GM23338 (cell line): Measurements from ENCODE around the gene DNAH9. TPM values are rescaled to one million over a fixed set of nuclear protein-coding genes. Genes with fewer than 3 reads are reported as not detected.

Experiments used
- ATAC-seq: fragments of 200-7000 bp; cut with Tn5 transposase; 3 replicates; pipeline ENCODE4 v1.9.1; 2020
- DNase-seq: peaks from one replicate; pipeline ENCODE4 v3.0.0-alpha.2; 2015; ENCODE audit warnings: low spot score
- H2AFZ ChIP-seq: fragments of 200-600 bp; sonication (generic); 2 replicates; pipeline ENCODE4 v1.8.0; 2016; ENCODE audit warnings: antibody characterized with exemption, mild to moderate bottlenecking, moderate library complexity
- H3F3A ChIP-seq: fragments of 200-600 bp; sonication (generic); replicated peaks from 2 replicates; pipeline ENCODE4 v1.8.0; 2017; ENCODE audit warnings: antibody characterized with exemption, mixed run types, low read depth
- H3K27ac ChIP-seq: fragments of 200-600 bp; sonication (generic); 2 replicates; pipeline ENCODE4 v1.6.1; 2016; ENCODE audit warnings: low read depth
- H3K27me3 ChIP-seq: fragments of 200-600 bp; sonication (generic); 2 replicates; pipeline ENCODE4 v1.8.0; 2016; ENCODE audit warnings: mild to moderate bottlenecking, mixed run types, moderate library complexity; ENCODE audit not compliant: insufficient read depth
- H3K36me3 ChIP-seq: fragments of 200-600 bp; sonication (generic); 2 replicates; pipeline ENCODE4 v1.8.0; 2016; ENCODE audit warnings: mild to moderate bottlenecking; ENCODE audit not compliant: insufficient read depth
- H3K4me1 ChIP-seq: fragments of 200-600 bp; sonication (generic); 2 replicates; pipeline ENCODE4 v1.8.0; 2016; ENCODE audit warnings: mild to moderate bottlenecking, moderate library complexity; ENCODE audit not compliant: insufficient read depth
- H3K4me2 ChIP-seq: fragments of 200-600 bp; sonication (generic); 2 replicates; pipeline ENCODE4 v1.7.1; 2017; ENCODE audit warnings: mixed run types
- H3K4me3 ChIP-seq: fragments of 200-600 bp; sonication (generic); 2 replicates; pipeline ENCODE4 v1.6.1; 2016; ENCODE audit warnings: mixed run types
- H3K79me2 ChIP-seq: fragments of 200-600 bp; sonication (generic); replicated peaks from 2 replicates; pipeline ENCODE4 v1.8.0; 2017; ENCODE audit warnings: mild to moderate bottlenecking; ENCODE audit not compliant: insufficient read depth
- H3K9me2 ChIP-seq: fragments of 200-600 bp; sonication (generic); 2 replicates; pipeline ENCODE4 v1.8.0; 2017; ENCODE audit not compliant: insufficient read depth
- H4K20me1 ChIP-seq: fragments of 200-600 bp; sonication (generic); replicated peaks from 2 replicates; pipeline ENCODE4 v1.8.0; 2017; ENCODE audit warnings: mild to moderate bottlenecking; ENCODE audit not compliant: insufficient read depth
- H3K27ac Mint-ChIP-seq: 2 replicates; pipeline ENCODE4 v1.8.0; 2020; ENCODE audit warnings: inconsistent platforms, mild to moderate bottlenecking, moderate library complexity, mixed read lengths
- H3K27me3 Mint-ChIP-seq: 3 replicates; pipeline ENCODE4 v1.8.0; 2022; ENCODE audit warnings: low read depth, mild to moderate bottlenecking, moderate library complexity, mixed read lengths, inconsistent platforms; ENCODE audit not compliant: insufficient read depth, poor library complexity
- H3K36me3 Mint-ChIP-seq: 3 replicates; pipeline ENCODE4 v1.8.0; 2021; ENCODE audit warnings: low read depth, mild to moderate bottlenecking, inconsistent platforms, moderate library complexity, mixed read lengths
- H3K4me1 Mint-ChIP-seq: 3 replicates; pipeline ENCODE4 v1.8.0; 2020; ENCODE audit warnings: mild to moderate bottlenecking, inconsistent platforms, mixed read lengths
- H3K4me3 Mint-ChIP-seq: 3 replicates; pipeline ENCODE4 v1.8.0; 2021; ENCODE audit warnings: moderate library complexity, mild to moderate bottlenecking, inconsistent platforms, mixed read lengths
- H3K9me3 Mint-ChIP-seq: 3 replicates; pipeline ENCODE4 v1.8.0; 2020; ENCODE audit warnings: moderate library complexity, mild to moderate bottlenecking, inconsistent platforms, mixed read lengths
- CREB1 ChIP-seq: fragments of 250-450 bp; sonication (Bioruptor Pico); IDR thresholded peaks from 2 replicates; pipeline ENCODE4 v1.5.0; 2020; ENCODE audit warnings: low read depth, mild to moderate bottlenecking, moderate library complexity
- CTCF ChIP-seq, 2 experiments: fragments of 200-600 bp in 1 of 2; sonication (generic) in 1 of 2; conservative IDR thresholded peaks; 2 replicates each; pipeline versions ENCODE4 v1.5.1 to v1.6.1; 2016 to 2017; ENCODE audit warnings: antibody characterized with exemption in 2 of 2, low read depth in 2 of 2, mild to moderate bottlenecking in 2 of 2, moderate library complexity in 1 of 2
- EZH2 ChIP-seq: fragments of 200-600 bp; sonication (generic); IDR thresholded peaks from one replicate; pipeline ENCODE4 v1.8.0; 2017; ENCODE audit warnings: antibody characterized with exemption, mild to moderate bottlenecking, low read depth; ENCODE audit not compliant: unreplicated experiment
- EZH2phosphoT487 ChIP-seq: fragments of 200-600 bp; sonication (generic); IDR thresholded peaks from one replicate; pipeline ENCODE4 v1.8.1; 2018; ENCODE audit warnings: antibody characterized with exemption; ENCODE audit not compliant: unreplicated experiment
- JUNB ChIP-seq: IDR thresholded peaks from one replicate; pipeline ENCODE4 v1.6.1; 2016; ENCODE audit warnings: antibody characterized with exemption; ENCODE audit not compliant: unreplicated experiment
- NANOG ChIP-seq: IDR thresholded peaks from 2 replicates; pipeline ENCODE4 v1.6.1; 2016; ENCODE audit warnings: antibody characterized with exemption, borderline replicate concordance
- POLR2AphosphoS5 ChIP-seq: IDR thresholded peaks from 2 replicates; pipeline ENCODE4 v1.6.1; 2016; ENCODE audit warnings: antibody characterized with exemption, low read depth
- STAT1 ChIP-seq: IDR thresholded peaks from one replicate; pipeline ENCODE4 v1.6.1; 2016; ENCODE audit warnings: antibody characterized with exemption; ENCODE audit not compliant: unreplicated experiment
- ZNF114 ChIP-seq: fragments of 250-450 bp; sonication (Bioruptor Pico); IDR thresholded peaks from 2 replicates; pipeline ENCODE4 v1.5.0; 2020; ENCODE audit warnings: mild to moderate bottlenecking, moderate library complexity
- ZNF331 ChIP-seq: fragments of 250-450 bp; sonication (Bioruptor Pico); IDR thresholded peaks from 2 replicates; pipeline ENCODE4 v1.5.0; 2020; ENCODE audit warnings: low read depth, mild to moderate bottlenecking, moderate library complexity
- polyA plus RNA-seq: library from polyadenylated mRNA; unstranded; fragments of >200 nt; fragmentation: Nextera tagmentation; extraction: Ambion mirVana; gene quantifications from 2 replicates; pipeline ENCODE4 v1.2.1, GENCODE V29; 2016
- total RNA-seq: library from RNA; depleted of rRNA; stranded (reverse); fragments of >200 nt; shearing (Covaris generic); gene quantifications from 2 replicates; pipeline ENCODE4 v1.2.3, GENCODE V29; 2014
- TF ChIP-seq, protein P1 (sequence below): fragments of 250-450 bp; sonication (Bioruptor Pico); IDR thresholded peaks from 2 replicates; pipeline ENCODE4 v1.5.0; 2020; ENCODE audit warnings: mild to moderate bottlenecking, moderate library complexity
- TF ChIP-seq, protein P2 (sequence below): IDR thresholded peaks from one replicate; pipeline ENCODE4 v1.6.1; 2018; ENCODE audit warnings: antibody characterized with exemption; ENCODE audit not compliant: unreplicated experiment
- TF ChIP-seq, protein P3 (sequence below): IDR thresholded peaks from 2 replicates; pipeline ENCODE4 v1.6.1; 2016; ENCODE audit warnings: antibody characterized with exemption

Gene DNAH9
- total and polyA plus RNA-seq, 2 experiments from 2014 or later = not detected

DNA sequence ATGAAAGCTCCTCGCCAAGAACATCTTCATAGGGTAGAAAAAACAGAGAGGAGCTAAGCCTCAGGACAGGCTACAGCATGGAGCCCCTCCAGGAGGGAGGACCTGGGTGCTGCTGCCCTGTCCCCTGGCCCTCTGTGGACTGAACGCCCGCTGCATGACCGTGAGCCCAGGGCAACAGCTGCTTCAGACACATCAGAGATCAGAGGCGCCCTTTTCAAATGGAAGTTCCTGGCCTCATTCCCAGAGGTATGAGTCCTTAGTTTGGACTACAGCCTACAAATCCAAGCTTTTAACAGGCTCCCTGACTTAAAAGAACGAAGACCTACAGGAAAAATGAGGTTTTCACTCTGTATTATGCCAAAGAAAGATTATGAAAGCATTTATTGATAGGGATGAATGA is 350.5 kb downstream of the DNAH9 start:
- no peak overlapping the region for H3K27ac ChIP-seq
- no peaks in the 10 kb centered on the region for H3K27me3 ChIP-seq
- H3K36me3 ChIP-seq = no peaks in the 10 kb centered on the region
- no peak for DNase-seq
- no peaks in the 10 kb centered on the region for H3F3A ChIP-seq
- no peaks in the 10 kb centered on the region for H3K79me2 ChIP-seq
- Mint-ChIP-seq H3K36me3 (peaks cover 23% of the 10 kb centered on the region), H3K27ac (no peak overlapping the region), H3K4me1 (no peaks in the 10 kb centered on the region), H3K27me3 (no peaks in the 10 kb centered on the region), H3K4me3 (no peak overlapping the region), H3K9me3 (peaks cover 85% of the 10 kb centered on the region)
- no peak for ATAC-seq
- H3K9me2 ChIP-seq = no peaks in the 10 kb centered on the region
- TF ChIP-seq, protein P1, sequence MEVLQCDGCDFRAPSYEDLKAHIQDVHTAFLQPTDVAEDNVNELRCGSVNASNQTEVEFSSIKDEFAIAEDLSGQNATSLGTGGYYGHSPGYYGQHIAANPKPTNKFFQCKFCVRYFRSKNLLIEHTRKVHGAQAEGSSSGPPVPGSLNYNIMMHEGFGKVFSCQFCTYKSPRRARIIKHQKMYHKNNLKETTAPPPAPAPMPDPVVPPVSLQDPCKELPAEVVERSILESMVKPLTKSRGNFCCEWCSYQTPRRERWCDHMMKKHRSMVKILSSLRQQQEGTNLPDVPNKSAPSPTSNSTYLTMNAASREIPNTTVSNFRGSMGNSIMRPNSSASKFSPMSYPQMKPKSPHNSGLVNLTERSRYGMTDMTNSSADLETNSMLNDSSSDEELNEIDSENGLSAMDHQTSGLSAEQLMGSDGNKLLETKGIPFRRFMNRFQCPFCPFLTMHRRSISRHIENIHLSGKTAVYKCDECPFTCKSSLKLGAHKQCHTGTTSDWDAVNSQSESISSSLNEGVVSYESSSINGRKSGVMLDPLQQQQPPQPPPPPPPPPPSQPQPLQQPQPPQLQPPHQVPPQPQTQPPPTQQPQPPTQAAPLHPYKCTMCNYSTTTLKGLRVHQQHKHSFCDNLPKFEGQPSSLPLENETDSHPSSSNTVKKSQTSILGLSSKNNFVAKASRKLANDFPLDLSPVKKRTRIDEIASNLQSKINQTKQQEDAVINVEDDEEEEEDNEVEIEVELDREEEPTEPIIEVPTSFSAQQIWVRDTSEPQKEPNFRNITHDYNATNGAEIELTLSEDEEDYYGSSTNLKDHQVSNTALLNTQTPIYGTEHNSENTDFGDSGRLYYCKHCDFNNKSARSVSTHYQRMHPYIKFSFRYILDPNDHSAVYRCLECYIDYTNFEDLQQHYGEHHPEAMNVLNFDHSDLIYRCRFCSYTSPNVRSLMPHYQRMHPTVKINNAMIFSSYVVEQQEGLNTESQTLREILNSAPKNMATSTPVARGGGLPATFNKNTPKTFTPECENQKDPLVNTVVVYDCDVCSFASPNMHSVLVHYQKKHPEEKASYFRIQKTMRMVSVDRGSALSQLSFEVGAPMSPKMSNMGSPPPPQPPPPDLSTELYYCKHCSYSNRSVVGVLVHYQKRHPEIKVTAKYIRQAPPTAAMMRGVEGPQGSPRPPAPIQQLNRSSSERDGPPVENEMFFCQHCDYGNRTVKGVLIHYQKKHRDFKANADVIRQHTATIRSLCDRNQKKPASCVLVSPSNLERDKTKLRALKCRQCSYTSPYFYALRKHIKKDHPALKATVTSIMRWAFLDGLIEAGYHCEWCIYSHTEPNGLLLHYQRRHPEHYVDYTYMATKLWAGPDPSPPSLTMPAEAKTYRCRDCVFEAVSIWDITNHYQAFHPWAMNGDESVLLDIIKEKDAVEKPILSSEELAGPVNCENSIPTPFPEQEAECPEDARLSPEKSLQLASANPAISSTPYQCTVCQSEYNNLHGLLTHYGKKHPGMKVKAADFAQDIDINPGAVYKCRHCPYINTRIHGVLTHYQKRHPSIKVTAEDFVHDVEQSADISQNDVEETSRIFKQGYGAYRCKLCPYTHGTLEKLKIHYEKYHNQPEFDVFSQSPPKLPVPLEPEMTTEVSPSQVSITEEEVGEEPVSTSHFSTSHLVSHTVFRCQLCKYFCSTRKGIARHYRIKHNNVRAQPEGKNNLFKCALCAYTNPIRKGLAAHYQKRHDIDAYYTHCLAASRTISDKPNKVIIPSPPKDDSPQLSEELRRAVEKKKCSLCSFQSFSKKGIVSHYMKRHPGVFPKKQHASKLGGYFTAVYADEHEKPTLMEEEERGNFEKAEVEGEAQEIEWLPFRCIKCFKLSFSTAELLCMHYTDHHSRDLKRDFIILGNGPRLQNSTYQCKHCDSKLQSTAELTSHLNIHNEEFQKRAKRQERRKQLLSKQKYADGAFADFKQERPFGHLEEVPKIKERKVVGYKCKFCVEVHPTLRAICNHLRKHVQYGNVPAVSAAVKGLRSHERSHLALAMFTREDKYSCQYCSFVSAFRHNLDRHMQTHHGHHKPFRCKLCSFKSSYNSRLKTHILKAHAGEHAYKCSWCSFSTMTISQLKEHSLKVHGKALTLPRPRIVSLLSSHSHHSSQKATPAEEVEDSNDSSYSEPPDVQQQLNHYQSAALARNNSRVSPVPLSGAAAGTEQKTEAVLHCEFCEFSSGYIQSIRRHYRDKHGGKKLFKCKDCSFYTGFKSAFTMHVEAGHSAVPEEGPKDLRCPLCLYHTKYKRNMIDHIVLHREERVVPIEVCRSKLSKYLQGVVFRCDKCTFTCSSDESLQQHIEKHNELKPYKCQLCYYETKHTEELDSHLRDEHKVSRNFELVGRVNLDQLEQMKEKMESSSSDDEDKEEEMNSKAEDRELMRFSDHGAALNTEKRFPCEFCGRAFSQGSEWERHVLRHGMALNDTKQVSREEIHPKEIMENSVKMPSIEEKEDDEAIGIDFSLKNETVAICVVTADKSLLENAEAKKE (CRISPR knock-in tag) = no peak
- TF ChIP-seq EZH2phosphoT487 = no peak
- no peak for TF ChIP-seq CREB1
- no peak for TF ChIP-seq JUNB
- TF ChIP-seq POLR2AphosphoS5 = no peak
- TF ChIP-seq, protein P2, sequence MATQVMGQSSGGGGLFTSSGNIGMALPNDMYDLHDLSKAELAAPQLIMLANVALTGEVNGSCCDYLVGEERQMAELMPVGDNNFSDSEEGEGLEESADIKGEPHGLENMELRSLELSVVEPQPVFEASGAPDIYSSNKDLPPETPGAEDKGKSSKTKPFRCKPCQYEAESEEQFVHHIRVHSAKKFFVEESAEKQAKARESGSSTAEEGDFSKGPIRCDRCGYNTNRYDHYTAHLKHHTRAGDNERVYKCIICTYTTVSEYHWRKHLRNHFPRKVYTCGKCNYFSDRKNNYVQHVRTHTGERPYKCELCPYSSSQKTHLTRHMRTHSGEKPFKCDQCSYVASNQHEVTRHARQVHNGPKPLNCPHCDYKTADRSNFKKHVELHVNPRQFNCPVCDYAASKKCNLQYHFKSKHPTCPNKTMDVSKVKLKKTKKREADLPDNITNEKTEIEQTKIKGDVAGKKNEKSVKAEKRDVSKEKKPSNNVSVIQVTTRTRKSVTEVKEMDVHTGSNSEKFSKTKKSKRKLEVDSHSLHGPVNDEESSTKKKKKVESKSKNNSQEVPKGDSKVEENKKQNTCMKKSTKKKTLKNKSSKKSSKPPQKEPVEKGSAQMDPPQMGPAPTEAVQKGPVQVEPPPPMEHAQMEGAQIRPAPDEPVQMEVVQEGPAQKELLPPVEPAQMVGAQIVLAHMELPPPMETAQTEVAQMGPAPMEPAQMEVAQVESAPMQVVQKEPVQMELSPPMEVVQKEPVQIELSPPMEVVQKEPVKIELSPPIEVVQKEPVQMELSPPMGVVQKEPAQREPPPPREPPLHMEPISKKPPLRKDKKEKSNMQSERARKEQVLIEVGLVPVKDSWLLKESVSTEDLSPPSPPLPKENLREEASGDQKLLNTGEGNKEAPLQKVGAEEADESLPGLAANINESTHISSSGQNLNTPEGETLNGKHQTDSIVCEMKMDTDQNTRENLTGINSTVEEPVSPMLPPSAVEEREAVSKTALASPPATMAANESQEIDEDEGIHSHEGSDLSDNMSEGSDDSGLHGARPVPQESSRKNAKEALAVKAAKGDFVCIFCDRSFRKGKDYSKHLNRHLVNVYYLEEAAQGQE = no peak
- no peak for TF ChIP-seq ZNF331 (CRISPR knock-in tag)
- TF ChIP-seq EZH2 = no peak
- no peak for TF ChIP-seq CTCF (conservative IDR thresholded peaks at IDR 0.05; ENCODE audit: low read depth in 2 of 2)
- TF ChIP-seq ZNF114 = no peak
- no peak for TF ChIP-seq NANOG
- no peak for TF ChIP-seq STAT1
- TF ChIP-seq, protein P3, sequence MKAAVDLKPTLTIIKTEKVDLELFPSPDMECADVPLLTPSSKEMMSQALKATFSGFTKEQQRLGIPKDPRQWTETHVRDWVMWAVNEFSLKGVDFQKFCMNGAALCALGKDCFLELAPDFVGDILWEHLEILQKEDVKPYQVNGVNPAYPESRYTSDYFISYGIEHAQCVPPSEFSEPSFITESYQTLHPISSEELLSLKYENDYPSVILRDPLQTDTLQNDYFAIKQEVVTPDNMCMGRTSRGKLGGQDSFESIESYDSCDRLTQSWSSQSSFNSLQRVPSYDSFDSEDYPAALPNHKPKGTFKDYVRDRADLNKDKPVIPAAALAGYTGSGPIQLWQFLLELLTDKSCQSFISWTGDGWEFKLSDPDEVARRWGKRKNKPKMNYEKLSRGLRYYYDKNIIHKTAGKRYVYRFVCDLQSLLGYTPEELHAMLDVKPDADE = no peak
- H3K4me1 ChIP-seq = no peaks in the 10 kb centered on the region; the same call in 1 of the 2 replicates
- no peak overlapping the region for H3K4me3 ChIP-seq
- H4K20me1 ChIP-seq = no peaks in the 10 kb centered on the region
- H3K4me2 ChIP-seq = no peak overlapping the region
- H2AFZ ChIP-seq = peak overlapping the region; percentile 3; the same call in 1 of the 2 replicates
